H9 (cell line): ENCODE results near the gene PAIP2. TPM values are rescaled to one million over a fixed set of nuclear protein-coding genes. Genes with fewer than 3 reads are reported as not detected.

Experiments used
- DNase-seq: peaks from one replicate; pipeline ENCODE4 v3.0.0-alpha.2; 2017
- H2AFZ ChIP-seq: one replicate; pipeline ENCODE4 v1.6.1; 2013; ENCODE audit warnings: mild to moderate bottlenecking, low read length, control low read depth, moderate library complexity
- H2AK5ac ChIP-seq: 2 replicates; pipeline ENCODE4 v1.6.1; 2013; ENCODE audit warnings: low read length, control low read depth, mixed read lengths; ENCODE audit not compliant: insufficient read length
- H2BK120ac ChIP-seq: one replicate; pipeline ENCODE4 v1.6.1; 2013; ENCODE audit warnings: low read depth, mild to moderate bottlenecking, low read length, control low read depth, inconsistent platforms; ENCODE audit not compliant: poor library complexity, severe bottlenecking
- H2BK12ac ChIP-seq: 2 replicates; pipeline ENCODE4 v1.6.1; 2013; ENCODE audit warnings: low read length, control low read depth, mixed read lengths, low read depth; ENCODE audit not compliant: insufficient read length
- H2BK15ac ChIP-seq: 2 replicates; pipeline ENCODE4 v1.6.1; 2013; ENCODE audit warnings: low read depth, low read length, control low read depth
- H2BK20ac ChIP-seq: one replicate; pipeline ENCODE4 v1.6.1; 2013; ENCODE audit warnings: low read depth, mild to moderate bottlenecking, low read length, control low read depth, inconsistent platforms; ENCODE audit not compliant: poor library complexity, severe bottlenecking
- H2BK5ac ChIP-seq: 2 replicates; pipeline ENCODE4 v1.6.1; 2013; ENCODE audit warnings: low read length, control low read depth, mixed read lengths; ENCODE audit not compliant: insufficient read length
- H3K14ac ChIP-seq: 2 replicates; pipeline ENCODE4 v1.6.1; 2013; ENCODE audit warnings: low read length, control low read depth; ENCODE audit not compliant: insufficient read depth
- H3K18ac ChIP-seq: 2 replicates; pipeline ENCODE4 v1.6.1; 2013; ENCODE audit warnings: low read depth, mild to moderate bottlenecking, mixed read lengths, low read length, control low read depth; ENCODE audit not compliant: insufficient read length
- H3K23ac ChIP-seq: 2 replicates; pipeline ENCODE4 v1.6.1; 2013; ENCODE audit warnings: low read length, control low read depth, mixed read lengths, low read depth; ENCODE audit not compliant: insufficient read length
- H3K23me2 ChIP-seq: 2 replicates; pipeline ENCODE4 v1.6.1; 2013; ENCODE audit warnings: low read depth, mild to moderate bottlenecking, mixed read lengths, low read length, control low read depth; ENCODE audit not compliant: insufficient read length, poor library complexity, severe bottlenecking
- H3K27ac ChIP-seq: 2 replicates; pipeline ENCODE4 v1.5.1; 2013; ENCODE audit warnings: low read length, control low read depth, mixed read lengths, low read depth; ENCODE audit not compliant: insufficient read length
- H3K27me3 ChIP-seq: 2 replicates; pipeline ENCODE4 v1.6.1; 2013; ENCODE audit warnings: low read length, control low read depth, inconsistent platforms; ENCODE audit not compliant: insufficient read depth
- H3K4ac ChIP-seq: 2 replicates; pipeline ENCODE4 v1.6.1; 2013; ENCODE audit warnings: low read depth, mild to moderate bottlenecking, control low read depth, inconsistent platforms, low read length, moderate library complexity
- H3K4me1 ChIP-seq: 2 replicates; pipeline ENCODE4 v1.6.1; 2013; ENCODE audit warnings: low read length, control low read depth, inconsistent platforms; ENCODE audit not compliant: insufficient read depth
- H3K4me2 ChIP-seq: 2 replicates; pipeline ENCODE4 v1.6.1; 2013; ENCODE audit warnings: low read length, control low read depth, mixed read lengths; ENCODE audit not compliant: insufficient read length, insufficient read depth
- H3K56ac ChIP-seq: 2 replicates; pipeline ENCODE4 v1.6.1; 2013; ENCODE audit warnings: low read depth, mild to moderate bottlenecking, mixed read lengths, low read length, control low read depth; ENCODE audit not compliant: insufficient read length
- H3K79me1 ChIP-seq: 2 replicates; pipeline ENCODE4 v1.6.1; 2013; ENCODE audit warnings: low read depth, mild to moderate bottlenecking, moderate library complexity, low read length, control low read depth, inconsistent platforms; ENCODE audit not compliant: insufficient read depth, poor library complexity, severe bottlenecking
- H3K79me2 ChIP-seq: 2 replicates; pipeline ENCODE4 v1.6.1; 2013; ENCODE audit warnings: low read length, control low read depth, inconsistent platforms; ENCODE audit not compliant: insufficient read depth
- H3K9ac ChIP-seq: 2 replicates; pipeline ENCODE4 v1.6.1; 2013; ENCODE audit warnings: low read length, control low read depth, mixed read lengths; ENCODE audit not compliant: insufficient read length; ENCODE audit errors: extremely low read depth
- H3K9me3 ChIP-seq: one replicate; pipeline ENCODE4 v1.6.1; 2013; ENCODE audit warnings: low read depth, low read length, inconsistent platforms; ENCODE audit not compliant: control insufficient read depth
- H3T11ph ChIP-seq: one replicate; pipeline ENCODE4 v1.6.1; 2013; ENCODE audit warnings: mild to moderate bottlenecking, low read length, control low read depth, inconsistent platforms
- H4K20me1 ChIP-seq: one replicate; pipeline ENCODE4 v1.6.1; 2013; ENCODE audit not compliant: control insufficient read depth, insufficient read length, insufficient read depth
- H4K5ac ChIP-seq: 2 replicates; pipeline ENCODE4 v1.6.1; 2013; ENCODE audit warnings: low read depth, mild to moderate bottlenecking, mixed read lengths, low read length, control low read depth; ENCODE audit not compliant: insufficient read length
- H4K8ac ChIP-seq: replicated peaks from 2 replicates; pipeline ENCODE4 v1.6.1; 2013; ENCODE audit warnings: low read length, control low read depth, mixed read lengths, low read depth; ENCODE audit not compliant: insufficient read length
- H4K91ac ChIP-seq: 2 replicates; pipeline ENCODE4 v1.6.1; 2013; ENCODE audit warnings: low read depth, mild to moderate bottlenecking, moderate library complexity, mixed read lengths, low read length, control low read depth; ENCODE audit not compliant: insufficient read length
- H3K27ac Mint-ChIP-seq, 3 experiments: 2 replicates in 2 of 3; 3 replicates in 1 of 3; pipeline ENCODE4 v1.8.0; 2020 to 2021; ENCODE audit warnings: mixed read lengths in 3 of 3, mild to moderate bottlenecking in 1 of 3, moderate library complexity in 1 of 3
- H3K27me3 Mint-ChIP-seq: 2 replicates; pipeline ENCODE4 v1.8.0; 2021; ENCODE audit warnings: low read depth, mild to moderate bottlenecking, moderate library complexity, mixed read lengths
- H3K36me3 Mint-ChIP-seq, 3 experiments: 2 replicates in 2 of 3; 3 replicates in 1 of 3; pipeline ENCODE4 v1.8.0; 2020 to 2021; ENCODE audit warnings: low read depth in 3 of 3, mixed read lengths in 3 of 3; ENCODE audit not compliant: insufficient read depth in 1 of 3
- H3K4me1 Mint-ChIP-seq, 2 experiments: 2 replicates each; pipeline ENCODE4 v1.8.0; 2020; ENCODE audit warnings: mixed read lengths in 2 of 2
- H3K4me3 Mint-ChIP-seq, 2 experiments: 2 replicates in 1 of 2; 3 replicates in 1 of 2; pipeline ENCODE4 v1.8.0; 2020 to 2021; ENCODE audit warnings: mild to moderate bottlenecking in 2 of 2, mixed read lengths in 2 of 2, moderate library complexity in 1 of 2
- H3K9me3 Mint-ChIP-seq, 2 experiments: 2 replicates in 1 of 2; 3 replicates in 1 of 2; pipeline ENCODE4 v1.8.0; 2020; ENCODE audit warnings: mild to moderate bottlenecking in 2 of 2, mixed read lengths in 2 of 2, moderate library complexity in 1 of 2
- WGBS: extraction: QIAGEN DNeasy Blood & Tissue Kit; methylation state at CpG from one replicate; pipeline ENCODE4 v1.1.7; 2013; ENCODE audit warnings: missing lambda C conversion rate, low lambda C conversion rate, mixed read lengths; ENCODE audit not compliant: insufficient read length; ENCODE audit errors: extremely low coverage; 5-methylcytosine and 5-hydroxymethylcytosine counted together
- total RNA-seq: library from RNA; stranded (reverse); gene quantifications from 2 replicates; pipeline ENCODE4 v1.2.1, GENCODE V29; 2021
- TF ChIP-seq, protein P1 (sequence below): fragments of 200-600 bp; sonication (generic); conservative IDR thresholded peaks from 3 replicates; pipeline ENCODE4 v1.8.0; 2021; ENCODE audit warnings: antibody characterized with exemption, mild to moderate bottlenecking

PAIP2 gene
- total RNA-seq, 1 experiment from 2014 or later: 121 TPM

GRCh38 chr5:139391570-139392323 lies 50.1 kb downstream of the PAIP2 start:
- H4K91ac ChIP-seq: no peak overlapping the region
- H2BK12ac ChIP-seq: no peak overlapping the region
- no peak overlapping the region for H2BK5ac ChIP-seq
- Mint-ChIP-seq H3K27ac (peak overlapping the region in 2 of 3 experiments; percentile 37 to 64; a peak in 4 of 7 replicates), H3K4me1 (peaks cover 21 to 53% of the 10 kb centered on the region in 2 experiments), H3K4me3 (peak overlapping the region; percentile 60 to 71), H3K36me3 (peaks cover 0 to 1% (median 0%) of the 10 kb centered on the region in 3 experiments; a peak in 3 of 7 replicates), H3K27me3 (peaks cover 31% of the 10 kb centered on the region), H3K9me3 (no peaks in the 10 kb centered on the region)
- H2AFZ ChIP-seq: no peak overlapping the region
- no peak overlapping the region for H2AK5ac ChIP-seq
- H2BK20ac ChIP-seq: no peak overlapping the region
- H3K23ac ChIP-seq: no peak overlapping the region
- H3K9ac ChIP-seq: no peak overlapping the region
- no peak overlapping the region for H3K18ac ChIP-seq
- H3T11ph ChIP-seq: no peak overlapping the region
- no peak overlapping the region; the same call in 1 of the 2 replicates for H3K14ac ChIP-seq
- no peak overlapping the region for H3K56ac ChIP-seq
- H3K23me2 ChIP-seq: peaks cover 22% of the 10 kb centered on the region
- no peak overlapping the region for H4K5ac ChIP-seq
- H4K20me1 ChIP-seq: peaks cover 2% of the 10 kb centered on the region
- no peak overlapping the region for H2BK15ac ChIP-seq
- TF ChIP-seq, protein P1, sequence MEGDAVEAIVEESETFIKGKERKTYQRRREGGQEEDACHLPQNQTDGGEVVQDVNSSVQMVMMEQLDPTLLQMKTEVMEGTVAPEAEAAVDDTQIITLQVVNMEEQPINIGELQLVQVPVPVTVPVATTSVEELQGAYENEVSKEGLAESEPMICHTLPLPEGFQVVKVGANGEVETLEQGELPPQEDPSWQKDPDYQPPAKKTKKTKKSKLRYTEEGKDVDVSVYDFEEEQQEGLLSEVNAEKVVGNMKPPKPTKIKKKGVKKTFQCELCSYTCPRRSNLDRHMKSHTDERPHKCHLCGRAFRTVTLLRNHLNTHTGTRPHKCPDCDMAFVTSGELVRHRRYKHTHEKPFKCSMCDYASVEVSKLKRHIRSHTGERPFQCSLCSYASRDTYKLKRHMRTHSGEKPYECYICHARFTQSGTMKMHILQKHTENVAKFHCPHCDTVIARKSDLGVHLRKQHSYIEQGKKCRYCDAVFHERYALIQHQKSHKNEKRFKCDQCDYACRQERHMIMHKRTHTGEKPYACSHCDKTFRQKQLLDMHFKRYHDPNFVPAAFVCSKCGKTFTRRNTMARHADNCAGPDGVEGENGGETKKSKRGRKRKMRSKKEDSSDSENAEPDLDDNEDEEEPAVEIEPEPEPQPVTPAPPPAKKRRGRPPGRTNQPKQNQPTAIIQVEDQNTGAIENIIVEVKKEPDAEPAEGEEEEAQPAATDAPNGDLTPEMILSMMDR: no peak
- peaks cover 7% of the 10 kb centered on the region; the same call in 1 of the 2 replicates for H3K4me1 ChIP-seq
- peak overlapping the region; percentile 85 for H3K4me2 ChIP-seq
- no peak overlapping the region for H3K27ac ChIP-seq
- no peak overlapping the region for H3K4ac ChIP-seq
- no CpG with 5 or more reads among the region's 33 CpGs for WGBS
- no peak overlapping the region for H2BK120ac ChIP-seq
- DNase-seq: no peak
- H3K9me3 ChIP-seq: no peaks in the 10 kb centered on the region
- no peak overlapping the region for H4K8ac ChIP-seq
- no peaks in the 10 kb centered on the region for H3K79me1 ChIP-seq
- peaks cover 8% of the 10 kb centered on the region for H3K27me3 ChIP-seq
- no peaks in the 10 kb centered on the region for H3K79me2 ChIP-seq
